ENCODE results near the gene PAPPA.

DNA sequence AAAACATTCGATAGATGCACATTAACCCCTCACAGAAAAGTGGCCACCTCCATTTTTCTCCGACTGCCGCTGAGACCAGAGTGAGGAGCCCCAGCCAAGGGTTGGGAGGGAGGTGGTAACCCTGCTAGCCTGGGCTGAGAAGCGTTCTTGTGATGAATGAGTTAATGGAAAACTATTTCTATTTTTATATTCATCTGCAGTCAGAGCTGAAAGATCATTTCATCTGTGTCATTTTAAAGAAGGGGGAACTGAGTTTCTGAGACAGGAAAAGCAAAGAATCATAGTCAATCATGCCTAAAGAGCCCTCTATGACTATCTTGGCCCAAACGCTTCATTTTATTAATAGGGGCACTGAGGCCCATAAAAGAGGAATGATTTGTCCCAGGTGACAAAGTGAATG is 229.5 kb downstream of the PAPPA start:
- TF ChIP-seq, protein P1, sequence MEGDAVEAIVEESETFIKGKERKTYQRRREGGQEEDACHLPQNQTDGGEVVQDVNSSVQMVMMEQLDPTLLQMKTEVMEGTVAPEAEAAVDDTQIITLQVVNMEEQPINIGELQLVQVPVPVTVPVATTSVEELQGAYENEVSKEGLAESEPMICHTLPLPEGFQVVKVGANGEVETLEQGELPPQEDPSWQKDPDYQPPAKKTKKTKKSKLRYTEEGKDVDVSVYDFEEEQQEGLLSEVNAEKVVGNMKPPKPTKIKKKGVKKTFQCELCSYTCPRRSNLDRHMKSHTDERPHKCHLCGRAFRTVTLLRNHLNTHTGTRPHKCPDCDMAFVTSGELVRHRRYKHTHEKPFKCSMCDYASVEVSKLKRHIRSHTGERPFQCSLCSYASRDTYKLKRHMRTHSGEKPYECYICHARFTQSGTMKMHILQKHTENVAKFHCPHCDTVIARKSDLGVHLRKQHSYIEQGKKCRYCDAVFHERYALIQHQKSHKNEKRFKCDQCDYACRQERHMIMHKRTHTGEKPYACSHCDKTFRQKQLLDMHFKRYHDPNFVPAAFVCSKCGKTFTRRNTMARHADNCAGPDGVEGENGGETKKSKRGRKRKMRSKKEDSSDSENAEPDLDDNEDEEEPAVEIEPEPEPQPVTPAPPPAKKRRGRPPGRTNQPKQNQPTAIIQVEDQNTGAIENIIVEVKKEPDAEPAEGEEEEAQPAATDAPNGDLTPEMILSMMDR (IDR thresholded peaks at IDR 0.05; ENCODE audit: low read depth, low read length), result no peak
- TF ChIP-seq EZH2phosphoT487 (IDR thresholded peaks at IDR 0.05; ENCODE audit: low read depth), result no peak
